HUDEP-2 (cell line): ENCODE data around the gene ASCL2.
A peak's percentile ranks its signal among the peaks of the same experiment; 100 is the strongest.

ENCODE experiments used
- DNase-seq, 76 experiments: peaks; one replicate each; lab custom pipeline; 2025; ENCODE audit not compliant: unreplicated experiment in 76 of 76; lab: John Stamatoyannopoulos, UW

The ASCL2 gene

GRCh38 chr11:2270322-2271076, at the start of gene ASCL2:
Gene ASCL2, minus strand, starts transcription at chr11:2270588. Its CDS starts 256 bp downstream, at chr11:2270332.
- no peak for DNase-seq

DNA sequence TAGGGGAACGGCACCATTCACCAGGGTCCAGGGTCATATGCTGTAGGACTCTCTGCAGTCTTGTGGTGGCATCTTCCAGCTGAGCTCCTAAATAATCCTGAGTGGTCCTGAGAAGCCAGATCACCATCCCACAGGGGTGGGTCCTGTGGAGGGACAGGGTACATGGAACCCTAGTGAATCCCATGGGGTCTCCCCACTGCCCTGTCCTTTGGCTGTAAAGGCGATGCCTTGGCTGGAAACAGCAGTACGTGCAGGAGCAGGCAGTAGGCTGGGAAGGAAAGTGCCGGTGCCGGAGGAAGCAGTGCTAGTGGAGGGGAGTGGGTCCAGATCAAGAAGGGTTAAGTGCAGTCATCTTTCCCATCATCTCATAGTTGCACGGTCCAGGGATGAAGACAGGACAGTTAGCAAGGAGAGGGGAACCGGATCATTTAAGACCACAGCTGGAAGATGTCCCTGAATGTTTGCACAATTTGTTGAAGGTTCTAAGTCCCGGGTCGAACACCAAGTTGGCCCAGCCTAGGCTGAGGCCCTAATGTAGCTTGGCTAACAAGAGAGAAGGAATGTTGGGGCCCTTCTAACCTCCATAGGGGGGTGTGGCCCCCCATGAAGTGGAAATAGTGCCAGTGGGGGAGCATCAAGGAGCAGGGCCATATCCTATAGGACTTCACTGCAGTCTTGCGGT, 49.5 kb upstream of the ASCL2 start:
- no peak for DNase-seq

DNA sequence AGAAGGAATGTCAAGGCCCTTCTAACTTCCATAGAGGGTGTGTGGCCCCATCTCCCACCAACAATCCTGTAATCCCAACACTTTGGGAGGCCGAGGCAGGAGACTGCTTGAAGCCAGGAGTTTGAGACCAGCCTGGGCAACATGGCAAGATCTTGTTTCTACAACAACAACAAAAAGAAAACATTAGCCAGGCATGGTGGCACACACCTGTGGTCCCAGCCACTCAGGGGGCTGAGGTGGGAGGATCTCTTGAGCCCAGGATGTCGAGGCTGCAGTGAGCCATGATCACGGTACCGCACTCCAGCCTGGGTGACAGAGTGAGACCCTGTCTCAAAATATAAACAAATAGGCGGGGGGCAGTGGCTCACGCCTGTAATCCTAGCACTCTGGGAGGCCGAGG, 48.3 kb upstream of the ASCL2 start:
- DNase-seq, result no peak

DNA sequence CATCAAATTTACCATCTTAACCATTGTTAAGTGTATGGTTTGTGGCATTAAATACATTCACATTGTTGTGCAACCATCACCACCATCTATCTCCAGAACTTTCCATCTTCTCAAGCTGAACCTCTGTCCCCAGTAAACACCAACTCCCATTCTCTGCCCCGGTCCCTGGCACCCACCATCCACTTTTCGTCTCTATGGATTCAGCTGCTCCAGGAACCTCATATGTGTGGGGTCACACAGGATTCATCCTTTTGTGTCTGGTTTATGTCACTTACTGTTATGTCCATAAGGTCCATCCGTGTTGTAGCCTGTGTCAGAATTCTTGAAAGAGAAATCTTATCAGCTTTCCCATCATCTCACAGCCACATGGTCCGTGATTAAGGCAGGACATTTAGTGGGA, 47.7 kb upstream of the ASCL2 start:
- no peak for DNase-seq

- DNase-seq, result no peak
Observed at GRCh38 chr11:2317354-2318050, 47.1 kb upstream of the ASCL2 start.

DNA sequence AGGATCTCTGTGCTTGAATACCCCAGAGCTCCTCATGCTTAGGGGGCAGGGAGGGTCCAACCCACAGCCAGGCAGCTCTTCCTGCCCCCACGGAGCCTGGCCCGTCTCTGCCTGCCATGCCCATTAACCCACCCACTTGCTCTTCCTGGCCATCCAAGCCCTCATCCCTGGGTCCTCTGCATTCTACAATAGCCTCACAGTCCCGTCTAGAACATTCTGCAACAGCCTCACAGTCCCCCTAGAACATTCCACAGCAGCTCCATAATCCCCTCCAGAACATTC, 46.5 kb upstream of the ASCL2 start:
- DNase-seq, result no peak

GRCh38 chr11:2316169-2316962, 46.0 kb upstream of the ASCL2 start:
- DNase-seq, result no peak

- DNase-seq, result no peak
Observed at GRCh38 chr11:2315395-2316168, 45.2 kb upstream of the ASCL2 start.

- peak in 71 of 76 experiments; percentile 26 to 90 (median 68) for DNase-seq
Observed at GRCh38 chr11:2314525-2315394, 44.4 kb upstream of the ASCL2 start.

DNA sequence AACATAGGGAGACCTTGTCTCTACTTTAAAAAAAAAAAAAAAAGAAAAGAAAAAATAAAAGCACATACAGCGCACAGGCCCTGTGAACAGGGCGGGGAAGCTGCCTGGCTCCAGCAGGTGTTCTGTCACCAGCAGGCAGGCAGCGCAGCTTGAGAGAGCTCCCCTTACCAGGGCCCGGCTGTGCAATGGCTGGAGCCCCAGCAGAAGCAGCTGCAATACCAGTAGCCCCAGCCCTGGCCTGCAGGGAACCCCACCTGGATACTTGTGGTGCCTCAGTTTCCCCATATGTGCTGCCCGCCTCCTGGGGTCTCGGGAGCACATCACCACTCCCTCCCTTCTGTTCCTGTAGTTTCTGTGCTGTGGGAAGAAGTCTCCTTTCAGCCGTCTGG, 43.7 kb upstream of the ASCL2 start:
- no peak for DNase-seq

DNA sequence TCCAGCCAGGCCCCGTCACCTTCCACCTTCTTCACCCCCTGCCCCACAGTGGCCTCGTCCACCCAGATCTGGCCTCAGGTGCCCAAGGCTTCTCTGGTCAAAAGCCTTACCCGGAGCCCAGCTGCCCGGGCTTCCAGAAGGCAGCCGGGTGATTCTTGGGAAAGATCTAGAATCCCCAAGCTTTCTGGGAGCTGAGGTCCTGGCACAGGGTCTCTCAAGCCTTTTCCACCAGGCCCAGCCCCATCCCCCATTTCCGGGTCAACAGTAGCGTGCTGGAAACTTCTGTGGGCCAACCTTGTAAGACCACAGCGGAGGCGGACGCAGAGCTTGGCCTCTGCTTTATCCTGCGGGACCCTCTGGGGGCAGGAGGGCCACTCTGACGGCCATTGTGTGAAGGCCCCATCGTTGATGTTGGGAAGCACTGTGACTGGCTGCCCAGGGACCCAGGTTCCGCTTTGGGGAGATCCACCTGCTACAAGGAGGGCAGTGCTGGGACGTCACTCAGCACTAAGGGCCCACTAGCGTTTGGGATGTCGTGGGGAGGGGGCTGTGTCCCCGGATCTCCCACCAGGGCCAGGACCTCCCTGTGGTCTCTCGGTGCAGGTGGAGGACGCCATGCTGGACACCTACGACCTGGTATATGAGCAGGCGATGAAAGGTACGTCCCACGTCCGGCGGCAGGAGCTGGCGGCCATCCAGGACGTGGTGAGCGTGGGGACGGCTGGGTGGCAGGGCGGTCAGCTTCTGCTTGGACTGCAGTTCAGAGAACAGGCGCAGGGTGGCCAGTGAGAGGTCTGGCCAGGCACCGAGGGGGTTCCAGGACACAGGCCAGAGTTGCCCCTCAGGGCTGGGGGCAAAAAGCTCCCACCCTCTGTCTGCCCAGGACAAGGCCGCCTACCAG, 42.9 kb upstream of the ASCL2 start:
- DNase-seq, result peak in 2 of 76 experiments; percentile 31 to 37

DNA sequence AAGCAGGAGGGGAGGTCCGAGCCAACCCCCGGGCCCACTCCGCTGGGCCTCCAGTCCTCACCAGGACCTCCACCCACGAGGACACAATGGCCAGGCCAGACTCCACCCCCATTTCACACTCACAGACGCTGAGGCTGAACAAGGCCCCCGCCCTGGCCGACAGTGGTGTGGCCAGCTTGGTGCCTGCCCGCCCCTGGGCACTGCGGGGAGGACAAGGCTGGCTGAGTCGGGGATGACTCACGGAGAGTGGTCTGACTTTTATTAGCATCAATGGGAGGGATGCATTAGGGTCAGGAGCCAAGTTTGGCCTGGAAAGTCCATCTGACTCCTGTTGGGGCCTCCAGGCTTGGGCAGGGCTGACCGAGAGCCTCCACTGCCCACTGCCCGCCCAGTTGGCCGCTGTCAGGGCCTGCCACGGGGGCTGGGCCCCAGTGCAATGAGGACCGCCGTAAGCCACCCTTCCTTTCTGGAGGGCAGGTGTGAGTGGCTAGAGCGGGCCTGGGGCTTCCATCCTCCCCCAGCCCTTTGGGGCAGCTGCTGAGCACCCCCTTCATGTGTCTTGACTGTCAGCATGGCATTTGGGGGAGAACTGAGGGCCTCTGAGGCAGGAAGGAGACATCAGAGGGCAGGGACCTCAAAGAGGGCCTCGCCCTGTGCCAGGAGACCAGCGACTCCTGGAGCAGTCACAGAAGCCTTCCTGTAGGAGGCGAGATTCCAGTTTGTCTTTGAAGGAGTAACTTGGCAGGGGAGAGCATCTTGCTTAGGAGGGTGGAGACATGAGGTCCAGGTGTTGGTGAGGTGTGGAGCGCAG, 42.0 kb upstream of the ASCL2 start:
- DNase-seq, result peak in 15 of 76 experiments; percentile 21 to 57 (median 27)

GRCh38 chr11:2311353-2312133, 41.2 kb upstream of the ASCL2 start:
- DNase-seq, result peak in 1 of 76 experiments; percentile 41

DNA sequence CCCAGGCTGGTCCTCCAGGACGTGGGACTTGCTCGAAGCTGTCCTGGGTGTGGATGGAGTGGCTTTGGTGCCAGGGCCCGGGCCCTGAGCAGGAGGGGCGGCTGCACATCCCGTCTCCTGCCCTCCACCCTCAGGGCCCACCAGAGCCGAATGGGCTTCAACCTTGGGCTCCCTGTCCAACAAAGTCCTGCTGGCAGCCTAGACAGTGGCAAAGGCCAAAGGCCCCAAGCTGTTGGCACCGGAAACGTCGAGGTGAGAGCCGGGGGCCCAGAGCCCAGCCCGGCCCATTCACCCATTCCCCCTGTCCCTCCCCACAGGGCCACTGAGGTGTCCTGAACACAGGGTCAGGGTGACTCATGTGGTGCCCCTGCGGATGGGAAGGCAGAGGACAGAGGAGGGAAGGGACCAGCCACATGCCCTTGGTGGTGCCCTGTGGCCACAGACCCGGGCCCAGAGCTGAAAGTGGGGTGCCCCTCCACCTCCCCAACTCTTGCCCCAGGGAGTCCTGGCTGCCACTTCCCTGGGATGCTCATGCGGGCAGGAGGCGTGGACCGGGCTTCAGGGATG, 40.5 kb upstream of the ASCL2 start:
- no peak for DNase-seq

- DNase-seq, result no peak
Observed at GRCh38 chr11:2310073-2310785, 39.8 kb upstream of the ASCL2 start.
